Measurements from ENCODE around the gene POLR3B. TPM values are rescaled to one million over a fixed set of nuclear protein-coding genes. Genes with fewer than 3 reads are reported as not detected.

POLR3B gene
- polyA plus RNA-seq, 1 donor, result 6.5 TPM

GRCh38 chr12:106321139-106321850 lies 36.3 kb upstream of the POLR3B start:
- peak in 1 of 2 donors; percentile 21 for DNase-seq
- 40% methylated on average over 1 of the region's 7 CpGs for WGBS (ENCODE audit: insufficient coverage, low lambda C conversion rate)
- H3K36me3 ChIP-seq (ENCODE audit: control insufficient read depth, insufficient read depth, low read length), result peaks cover 74% of the 10 kb centered on the region

GRCh38 chr12:106323537-106323936 lies 34.0 kb upstream of the POLR3B start:
- WGBS (ENCODE audit: insufficient coverage, low lambda C conversion rate), result no CpG with 5 or more reads among the region's 2 CpGs
- H3K27me3 ChIP-seq (ENCODE audit: control insufficient read depth, insufficient read depth, low read length), result no peaks in the 10 kb centered on the region
- peaks cover 63% of the 10 kb centered on the region for H3K36me3 ChIP-seq (ENCODE audit: control insufficient read depth, insufficient read depth, low read length)
- H3K27ac ChIP-seq (ENCODE audit: low read length), result no peak overlapping the region
- no peaks in the 10 kb centered on the region for H3K9me3 ChIP-seq (ENCODE audit: control insufficient read depth, low read depth, low read length)
- H3K4me1 ChIP-seq (ENCODE audit: control insufficient read depth, insufficient read depth, low read length), result no peaks in the 10 kb centered on the region
- no peak overlapping the region for H3K4me3 ChIP-seq (ENCODE audit: low read length)
- DNase-seq, result no peak

More at GRCh38 chr12:106321139-106321850, 36.3 kb upstream of the POLR3B start:
- no peaks in the 10 kb centered on the region for H3K27me3 ChIP-seq (ENCODE audit: control insufficient read depth, insufficient read depth, low read length)
- no peak overlapping the region for H3K4me3 ChIP-seq (ENCODE audit: low read length)
- H3K9me3 ChIP-seq (ENCODE audit: control insufficient read depth, low read depth, low read length), result no peaks in the 10 kb centered on the region
- H3K27ac ChIP-seq (ENCODE audit: low read length), result no peak overlapping the region
- H3K4me1 ChIP-seq (ENCODE audit: control insufficient read depth, insufficient read depth, low read length), result no peaks in the 10 kb centered on the region

DNA sequence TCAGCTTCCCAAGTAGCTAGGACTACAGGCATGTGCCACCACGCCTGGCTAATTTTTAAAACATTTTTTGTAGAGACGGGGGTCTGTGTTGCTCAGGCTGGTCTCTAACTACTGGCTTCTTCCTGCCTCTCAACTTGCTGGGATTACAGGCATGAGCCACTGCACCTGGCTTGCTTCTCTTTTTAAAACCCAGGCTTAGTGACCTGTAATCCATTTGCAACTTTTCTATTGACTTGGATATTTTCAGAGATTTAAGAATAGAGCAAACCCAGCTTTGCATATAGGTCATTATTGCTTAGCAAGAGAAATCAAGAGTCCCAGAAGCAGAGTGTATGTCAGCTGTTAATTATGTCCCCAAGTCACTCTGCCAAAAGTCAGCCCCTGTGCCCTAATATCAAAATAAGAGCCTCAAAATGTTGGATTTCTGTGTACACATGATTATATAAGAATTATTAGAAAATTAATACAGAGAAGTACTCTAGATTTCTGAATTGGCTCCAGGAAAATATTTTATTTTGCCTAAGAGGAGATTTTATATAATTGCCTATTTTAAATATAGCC lies 30.2 kb upstream of the POLR3B start:
- no peak overlapping the region for H3K4me3 ChIP-seq (ENCODE audit: low read length)
- no peaks in the 10 kb centered on the region for H3K4me1 ChIP-seq (ENCODE audit: control insufficient read depth, insufficient read depth, low read length)
- H3K9me3 ChIP-seq (ENCODE audit: control insufficient read depth, low read depth, low read length), result no peaks in the 10 kb centered on the region
- no peak for DNase-seq
- H3K36me3 ChIP-seq (ENCODE audit: control insufficient read depth, insufficient read depth, low read length), result peaks cover 59% of the 10 kb centered on the region
- H3K27ac ChIP-seq (ENCODE audit: low read length), result no peak overlapping the region
- no peaks in the 10 kb centered on the region for H3K27me3 ChIP-seq (ENCODE audit: control insufficient read depth, insufficient read depth, low read length)
- 100% methylated on average over 1 of the region's 2 CpGs for WGBS (ENCODE audit: insufficient coverage, low lambda C conversion rate)

DNA sequence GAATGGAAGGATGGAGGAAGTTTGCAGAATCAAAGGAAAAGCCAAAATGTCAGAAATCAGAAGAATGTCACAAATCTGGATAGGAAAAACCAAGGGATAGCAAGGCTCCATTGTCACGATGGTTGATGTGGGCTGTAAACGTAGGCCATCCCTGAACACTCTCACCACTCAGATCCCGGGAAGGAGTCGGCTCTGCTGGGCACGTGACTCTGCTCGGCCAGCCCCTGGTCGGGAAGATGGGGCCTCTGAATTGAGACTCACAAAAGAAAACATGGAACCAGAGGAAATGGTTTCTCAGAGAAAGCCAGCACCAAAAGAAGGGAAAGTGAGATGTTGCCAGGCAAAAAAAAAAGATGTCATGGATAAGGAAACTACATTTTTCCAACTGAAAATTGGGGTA lies 28.8 kb upstream of the POLR3B start:
- Histone ChIP-seq H3K4me3 (ENCODE audit: low read length) (no peak overlapping the region), H3K4me1 (ENCODE audit: control insufficient read depth, insufficient read depth, low read length) (no peaks in the 10 kb centered on the region), H3K27me3 (ENCODE audit: control insufficient read depth, insufficient read depth, low read length) (no peaks in the 10 kb centered on the region), H3K36me3 (ENCODE audit: control insufficient read depth, insufficient read depth, low read length) (peaks cover 57% of the 10 kb centered on the region), H3K27ac (ENCODE audit: low read length) (no peak overlapping the region), H3K9me3 (ENCODE audit: control insufficient read depth, low read depth, low read length) (no peaks in the 10 kb centered on the region)
- WGBS (ENCODE audit: insufficient coverage, low lambda C conversion rate), result 100% methylated on average over 1 of the region's 7 CpGs
- DNase-seq, result no peak

DNA sequence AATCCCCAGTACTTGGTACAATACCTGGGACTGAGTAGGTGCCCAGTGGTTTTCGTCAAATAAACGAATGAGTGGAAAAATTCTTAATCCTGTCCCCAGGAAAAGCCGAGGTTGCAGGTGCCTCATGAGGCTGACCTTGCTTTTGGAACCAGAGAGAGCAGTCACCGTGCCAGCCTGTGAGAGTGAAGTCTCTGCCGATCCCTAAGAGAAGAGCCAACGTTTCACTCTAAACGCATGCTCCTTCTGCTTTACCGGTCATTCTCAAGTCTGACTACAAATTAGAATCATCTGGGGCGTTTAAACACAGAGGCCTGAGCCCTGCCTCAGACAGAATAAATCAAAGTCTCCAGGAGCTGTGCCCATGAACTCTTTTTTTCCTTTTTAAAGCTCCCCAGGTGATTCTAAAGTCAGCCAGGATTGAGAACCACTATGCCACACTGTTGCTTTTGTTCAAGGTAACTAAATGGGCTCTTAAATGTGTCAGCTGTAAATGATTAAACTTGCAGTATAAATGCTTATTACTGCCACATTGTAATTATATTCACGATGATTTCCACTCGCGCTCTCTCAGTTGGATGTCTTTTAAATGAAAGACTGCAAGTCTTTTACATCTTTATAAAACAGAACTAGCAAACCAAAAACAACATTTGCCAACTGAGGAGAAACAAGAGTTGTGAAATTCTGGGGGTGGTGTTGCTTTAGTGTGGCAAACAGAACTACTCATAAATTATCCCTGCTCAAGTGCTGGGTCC lies 28.1 kb upstream of the POLR3B start:
- H3K9me3 ChIP-seq (ENCODE audit: control insufficient read depth, low read depth, low read length), result no peaks in the 10 kb centered on the region
- no peak for DNase-seq
- no peak overlapping the region for H3K4me3 ChIP-seq (ENCODE audit: low read length)
- H3K36me3 ChIP-seq (ENCODE audit: control insufficient read depth, insufficient read depth, low read length), result peaks cover 51% of the 10 kb centered on the region
- H3K27me3 ChIP-seq (ENCODE audit: control insufficient read depth, insufficient read depth, low read length), result no peaks in the 10 kb centered on the region
- no CpG with 5 or more reads among the region's 12 CpGs for WGBS (ENCODE audit: insufficient coverage, low lambda C conversion rate)
- no peaks in the 10 kb centered on the region for H3K4me1 ChIP-seq (ENCODE audit: control insufficient read depth, insufficient read depth, low read length)
- H3K27ac ChIP-seq (ENCODE audit: low read length), result no peak overlapping the region

GRCh38 chr12:106331599-106331998 lies 25.9 kb upstream of the POLR3B start:
- no peak overlapping the region for H3K27ac ChIP-seq (ENCODE audit: low read length)
- no CpG with 5 or more reads among the region's 2 CpGs for WGBS (ENCODE audit: insufficient coverage, low lambda C conversion rate)
- H3K4me3 ChIP-seq (ENCODE audit: low read length), result no peak overlapping the region
- no peak for DNase-seq
- H3K36me3 ChIP-seq (ENCODE audit: control insufficient read depth, insufficient read depth, low read length), result peaks cover 34% of the 10 kb centered on the region
- H3K27me3 ChIP-seq (ENCODE audit: control insufficient read depth, insufficient read depth, low read length), result no peaks in the 10 kb centered on the region
- no peaks in the 10 kb centered on the region for H3K9me3 ChIP-seq (ENCODE audit: control insufficient read depth, low read depth, low read length)
- no peaks in the 10 kb centered on the region for H3K4me1 ChIP-seq (ENCODE audit: control insufficient read depth, insufficient read depth, low read length)

- Histone ChIP-seq H3K9me3 (ENCODE audit: control insufficient read depth, low read depth, low read length) (no peaks in the 10 kb centered on the region), H3K36me3 (ENCODE audit: control insufficient read depth, insufficient read depth, low read length) (peaks cover 35% of the 10 kb centered on the region), H3K4me3 (ENCODE audit: low read length) (no peak overlapping the region), H3K27ac (ENCODE audit: low read length) (no peak overlapping the region), H3K27me3 (ENCODE audit: control insufficient read depth, insufficient read depth, low read length) (no peaks in the 10 kb centered on the region), H3K4me1 (ENCODE audit: control insufficient read depth, insufficient read depth, low read length) (no peaks in the 10 kb centered on the region)
- no peak for DNase-seq
Observed at GRCh38 chr12:106332536-106332935, 25.0 kb upstream of the POLR3B start.

DNA sequence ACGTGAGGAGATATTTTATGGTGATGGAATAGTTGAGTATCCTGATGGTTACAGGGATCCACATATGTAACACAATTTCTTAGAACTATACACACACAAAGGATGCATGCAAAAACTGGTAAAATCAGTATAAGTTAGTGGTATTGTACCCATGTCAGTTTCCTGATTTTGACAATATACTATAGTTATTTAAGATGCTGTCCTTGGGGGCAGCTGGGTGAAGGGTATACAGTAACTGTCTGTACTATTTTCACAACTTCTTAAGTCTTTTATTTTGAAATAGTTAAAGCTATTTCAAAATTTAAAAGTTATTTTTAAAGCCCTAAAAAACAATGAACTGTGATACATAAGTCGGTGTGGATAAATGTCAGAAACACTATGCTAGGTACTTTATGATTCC lies 24.5 kb upstream of the POLR3B start:
- Histone ChIP-seq H3K36me3 (ENCODE audit: control insufficient read depth, insufficient read depth, low read length) (peaks cover 34% of the 10 kb centered on the region), H3K27ac (ENCODE audit: low read length) (no peak overlapping the region)
- WGBS (ENCODE audit: insufficient coverage, low lambda C conversion rate), result 100% methylated on average over 1 of the region's 2 CpGs

GRCh38 chr12:106333756-106334155 lies 23.8 kb upstream of the POLR3B start:
- Histone ChIP-seq H3K9me3 (ENCODE audit: control insufficient read depth, low read depth, low read length) (no peaks in the 10 kb centered on the region), H3K4me3 (ENCODE audit: low read length) (no peak overlapping the region), H3K27ac (ENCODE audit: low read length) (no peak overlapping the region), H3K4me1 (ENCODE audit: control insufficient read depth, insufficient read depth, low read length) (no peaks in the 10 kb centered on the region), H3K36me3 (ENCODE audit: control insufficient read depth, insufficient read depth, low read length) (peaks cover 34% of the 10 kb centered on the region), H3K27me3 (ENCODE audit: control insufficient read depth, insufficient read depth, low read length) (no peaks in the 10 kb centered on the region)
- WGBS (ENCODE audit: insufficient coverage, low lambda C conversion rate), result 88% methylated on average over 1 of the region's 2 CpGs
- no peak for DNase-seq

More for the DNA sequence above, 24.5 kb upstream of the POLR3B start:
- no peak for DNase-seq
- H3K4me1 ChIP-seq (ENCODE audit: control insufficient read depth, insufficient read depth, low read length), result no peaks in the 10 kb centered on the region
- H3K9me3 ChIP-seq (ENCODE audit: control insufficient read depth, low read depth, low read length), result no peaks in the 10 kb centered on the region
- no peak overlapping the region for H3K4me3 ChIP-seq (ENCODE audit: low read length)
- no peaks in the 10 kb centered on the region for H3K27me3 ChIP-seq (ENCODE audit: control insufficient read depth, insufficient read depth, low read length)

DNA sequence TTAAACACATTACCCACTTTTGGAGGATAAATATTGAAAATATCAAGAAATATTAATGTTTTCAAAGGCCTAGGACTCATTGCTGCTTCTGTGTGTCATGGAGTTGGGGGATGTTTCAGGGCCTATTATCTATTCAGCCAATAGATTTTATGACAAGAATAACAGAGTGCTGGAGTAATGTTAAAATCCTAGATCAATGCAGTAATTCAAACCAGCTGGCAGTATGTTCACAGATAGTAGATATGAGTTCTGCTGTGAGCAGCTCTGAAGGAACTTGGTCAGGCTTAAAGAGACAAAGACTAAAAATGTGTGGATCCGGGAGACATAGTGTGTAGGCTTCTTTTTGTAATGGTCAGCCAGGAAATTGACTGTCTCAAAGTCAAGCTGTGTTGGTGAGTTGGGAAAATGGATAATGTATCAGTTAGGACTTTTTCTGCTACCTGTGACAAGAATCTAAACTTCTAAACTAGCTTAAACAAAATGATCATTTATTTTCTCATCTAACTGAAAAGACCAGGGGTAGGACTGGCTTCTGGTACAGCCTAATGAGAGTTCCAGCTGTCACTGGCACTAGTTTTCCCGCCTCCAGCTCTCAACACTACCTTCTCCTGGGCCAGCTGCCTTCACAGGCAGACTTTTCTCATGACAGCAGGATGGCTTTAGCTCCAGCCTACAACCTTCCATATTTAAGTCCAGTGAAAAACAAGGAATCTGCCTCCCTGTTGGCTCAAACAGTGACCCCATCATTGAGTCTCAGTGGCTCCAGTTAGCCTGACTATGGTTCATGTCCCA lies 16.3 kb upstream of the POLR3B start:
- Histone ChIP-seq H3K36me3 (ENCODE audit: control insufficient read depth, insufficient read depth, low read length) (peaks cover 13% of the 10 kb centered on the region), H3K27ac (ENCODE audit: low read length) (no peak overlapping the region), H3K4me1 (ENCODE audit: control insufficient read depth, insufficient read depth, low read length) (peaks cover 10% of the 10 kb centered on the region), H3K27me3 (ENCODE audit: control insufficient read depth, insufficient read depth, low read length) (no peaks in the 10 kb centered on the region), H3K9me3 (ENCODE audit: control insufficient read depth, low read depth, low read length) (no peaks in the 10 kb centered on the region), H3K4me3 (ENCODE audit: low read length) (no peak overlapping the region)
- WGBS (ENCODE audit: insufficient coverage, low lambda C conversion rate), result no CpG with 5 or more reads among the region's 2 CpGs
- DNase-seq, result no peak
